Mucosa of stomach (tissue), 1 donor: ENCODE results near the gene TCEAL3.

Experiments
- H3K27me3 ChIP-seq: one replicate; pipeline ENCODE4 v1.7.0; 2013; ENCODE audit warnings: mild to moderate bottlenecking, low read length; ENCODE audit not compliant: control insufficient read depth, insufficient read depth
- H3K36me3 ChIP-seq: one replicate; pipeline ENCODE4 v1.7.0; 2013; ENCODE audit warnings: low read length; ENCODE audit not compliant: control insufficient read depth, insufficient read depth
- H3K4me1 ChIP-seq: one replicate; pipeline ENCODE4 v1.7.0; 2013; ENCODE audit warnings: mild to moderate bottlenecking, low read length; ENCODE audit not compliant: control insufficient read depth, insufficient read depth
- H3K4me3 ChIP-seq: one replicate; pipeline ENCODE4 v1.7.0; 2013; ENCODE audit warnings: low read length
- H3K9ac ChIP-seq: one replicate; pipeline ENCODE4 v1.7.0; 2013; ENCODE audit warnings: mild to moderate bottlenecking, low read length, moderate library complexity
- H3K9me3 ChIP-seq: one replicate; pipeline ENCODE4 v1.7.0; 2013; ENCODE audit warnings: mild to moderate bottlenecking, low read length, moderate library complexity; ENCODE audit not compliant: control insufficient read depth
- donor health status: Pancreatic carcinoma.

The TCEAL3 gene, protein sequence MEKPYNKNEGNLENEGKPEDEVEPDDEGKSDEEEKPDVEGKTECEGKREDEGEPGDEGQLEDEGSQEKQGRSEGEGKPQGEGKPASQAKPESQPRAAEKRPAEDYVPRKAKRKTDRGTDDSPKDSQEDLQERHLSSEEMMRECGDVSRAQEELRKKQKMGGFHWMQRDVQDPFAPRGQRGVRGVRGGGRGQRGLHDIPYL

DNA sequence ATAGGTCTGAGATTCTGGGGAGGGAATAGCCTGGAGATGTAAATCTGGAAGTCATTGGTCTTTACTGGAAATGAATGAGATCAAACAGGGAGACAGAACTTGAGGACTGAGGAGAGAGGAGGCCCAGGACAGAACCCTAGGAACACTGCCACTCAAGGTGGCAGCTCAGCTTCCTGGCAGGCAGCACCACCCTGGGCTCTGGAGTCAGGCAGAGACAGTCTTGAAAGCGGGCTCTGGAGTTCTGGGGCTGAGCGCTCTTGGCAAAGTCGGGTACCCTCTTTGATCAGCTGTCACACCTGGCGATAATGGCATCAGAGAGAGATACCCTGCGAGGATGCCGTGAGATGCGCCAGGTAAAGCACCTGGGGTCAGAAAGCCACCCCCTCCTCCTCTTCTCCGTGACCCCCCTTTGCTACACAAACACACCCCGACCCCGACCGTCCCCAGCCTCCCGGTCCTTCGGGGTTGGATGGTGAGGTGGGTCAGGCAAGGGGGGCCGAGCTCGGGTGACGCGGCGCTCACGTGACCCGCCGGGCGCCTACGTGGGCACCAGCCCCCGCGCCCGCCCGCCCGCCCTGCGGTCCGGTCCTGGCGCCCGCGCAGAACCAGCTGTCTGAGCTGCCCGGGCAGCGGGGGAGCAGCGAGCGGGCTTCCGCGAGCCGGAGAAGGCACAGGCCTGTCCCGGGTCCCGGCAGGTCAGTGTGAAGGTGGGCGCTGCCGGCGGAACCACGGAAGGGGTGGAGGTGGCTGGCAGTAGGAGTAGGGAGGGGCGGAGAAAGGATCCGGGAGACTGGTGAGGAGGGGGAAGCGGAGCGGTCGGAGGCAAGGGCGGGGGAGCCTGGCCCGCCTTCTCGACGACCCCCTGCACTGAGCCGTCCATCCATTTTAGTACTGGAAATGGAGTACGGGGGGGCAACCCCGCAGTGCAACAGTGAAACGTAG is at the start of gene TCEAL3:
TCEAL3 (plus strand) TSS at position 600 of the 942 bp plus-strand sequence. CDS start 1,102 bp downstream, outside the sequence.
- peak within 1 kb of the TSS; percentile 81 for H3K9ac ChIP-seq
- peaks cover 4% of the 10 kb centered on the region for H3K4me1 ChIP-seq
- no peaks in the 10 kb centered on the region for H3K27me3 ChIP-seq
- H3K9me3 ChIP-seq, result no peaks in the 10 kb centered on the region
- H3K4me3 ChIP-seq, result peak within 1 kb of the TSS; percentile 67
- no peaks in the 10 kb centered on the region for H3K36me3 ChIP-seq

DNA sequence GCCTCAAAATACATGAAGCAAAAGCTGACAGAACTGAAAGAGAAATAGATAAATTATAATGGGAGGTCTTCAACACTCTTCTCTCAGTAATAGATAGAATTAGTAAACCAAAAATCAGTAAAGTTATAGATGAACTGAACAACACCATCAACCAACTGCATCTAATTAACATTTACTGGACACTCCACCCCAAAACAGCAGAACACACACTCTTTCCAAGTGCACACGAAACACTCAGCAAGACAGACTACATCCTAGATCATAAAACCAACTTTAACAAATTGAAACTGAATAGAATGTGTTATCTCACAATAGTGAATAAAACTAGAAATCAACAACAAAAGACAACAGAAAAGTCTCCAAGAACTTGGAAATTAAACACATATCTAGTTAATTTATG is 47.5 kb upstream of the TCEAL3 start:
- H3K27me3 ChIP-seq, result no peaks in the 10 kb centered on the region
- H3K4me1 ChIP-seq, result no peaks in the 10 kb centered on the region

DNA sequence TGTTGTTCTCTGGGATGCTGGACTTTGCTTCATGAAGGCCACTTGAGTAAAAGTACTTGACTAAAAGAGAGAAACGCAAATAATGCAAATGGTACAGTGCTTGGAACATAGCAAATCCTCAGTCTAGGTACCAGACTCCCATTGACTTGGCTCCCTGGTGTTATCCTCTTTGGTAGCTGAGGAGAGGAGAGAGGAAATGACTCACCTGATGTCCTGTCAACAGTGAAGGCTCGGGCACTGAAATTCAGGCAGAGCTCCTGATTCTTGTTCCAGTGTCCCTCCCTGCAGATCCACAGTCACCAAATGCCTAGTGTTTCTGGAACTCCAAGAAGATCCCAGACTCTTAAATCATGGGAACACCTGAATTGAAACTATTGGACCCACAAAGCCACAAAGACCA is 45.0 kb upstream of the TCEAL3 start:
- H3K4me1 ChIP-seq, result no peaks in the 10 kb centered on the region
- H3K36me3 ChIP-seq, result no peaks in the 10 kb centered on the region
- H3K9ac ChIP-seq, result no peak overlapping the region
- H3K9me3 ChIP-seq, result no peaks in the 10 kb centered on the region
- no peaks in the 10 kb centered on the region for H3K27me3 ChIP-seq
- no peak overlapping the region for H3K4me3 ChIP-seq

More for the DNA sequence above, 47.5 kb upstream of the TCEAL3 start:
- Histone ChIP-seq H3K36me3 (no peaks in the 10 kb centered on the region), H3K4me3 (no peak overlapping the region), H3K9ac (no peak overlapping the region), H3K9me3 (no peaks in the 10 kb centered on the region)

DNA sequence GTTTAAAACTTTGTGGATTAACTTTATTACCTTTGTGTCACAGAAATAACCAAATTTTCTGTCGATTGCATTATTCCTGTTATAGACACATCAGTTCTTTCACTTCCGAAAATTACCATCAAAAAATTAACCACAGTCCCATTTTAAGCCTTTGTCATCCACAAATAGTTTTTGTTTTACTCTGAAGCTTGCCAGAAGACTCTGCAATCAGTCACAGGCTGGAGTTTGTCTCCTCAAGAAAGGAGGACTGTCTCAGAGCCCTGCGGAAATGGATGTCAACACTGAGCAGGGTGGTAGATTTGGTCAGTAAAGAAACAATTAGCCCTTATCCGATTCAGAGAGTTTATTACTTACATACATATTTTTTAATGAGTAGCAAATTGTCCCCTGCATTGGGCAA is 42.6 kb upstream of the TCEAL3 start:
- no peaks in the 10 kb centered on the region for H3K27me3 ChIP-seq
- H3K4me1 ChIP-seq, result no peaks in the 10 kb centered on the region
- no peak overlapping the region for H3K9ac ChIP-seq
- no peaks in the 10 kb centered on the region for H3K36me3 ChIP-seq
- H3K4me3 ChIP-seq, result no peak overlapping the region
- no peaks in the 10 kb centered on the region for H3K9me3 ChIP-seq

DNA sequence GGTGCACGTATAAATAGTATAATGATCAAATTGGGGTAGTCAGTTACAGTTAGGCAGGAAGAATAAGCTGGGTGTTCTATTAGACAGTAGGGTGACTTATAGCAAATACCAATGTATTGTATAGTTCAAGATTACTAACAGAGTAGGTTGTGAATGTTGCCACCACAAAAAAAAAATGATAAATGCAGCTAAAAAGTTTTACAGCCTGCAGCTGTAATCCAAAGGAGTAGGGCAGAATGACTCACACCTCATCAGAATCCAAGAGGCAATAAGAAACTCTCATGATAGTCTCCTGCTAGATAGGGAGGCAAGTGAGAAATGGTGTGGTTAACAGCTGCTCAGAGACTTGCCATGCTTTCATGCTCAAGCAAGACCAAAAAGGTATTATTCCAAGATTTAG is 42.0 kb upstream of the TCEAL3 start:
- Histone ChIP-seq H3K9me3 (no peaks in the 10 kb centered on the region), H3K27me3 (no peaks in the 10 kb centered on the region), H3K4me1 (no peaks in the 10 kb centered on the region), H3K9ac (no peak overlapping the region), H3K4me3 (no peak overlapping the region), H3K36me3 (no peaks in the 10 kb centered on the region)

DNA sequence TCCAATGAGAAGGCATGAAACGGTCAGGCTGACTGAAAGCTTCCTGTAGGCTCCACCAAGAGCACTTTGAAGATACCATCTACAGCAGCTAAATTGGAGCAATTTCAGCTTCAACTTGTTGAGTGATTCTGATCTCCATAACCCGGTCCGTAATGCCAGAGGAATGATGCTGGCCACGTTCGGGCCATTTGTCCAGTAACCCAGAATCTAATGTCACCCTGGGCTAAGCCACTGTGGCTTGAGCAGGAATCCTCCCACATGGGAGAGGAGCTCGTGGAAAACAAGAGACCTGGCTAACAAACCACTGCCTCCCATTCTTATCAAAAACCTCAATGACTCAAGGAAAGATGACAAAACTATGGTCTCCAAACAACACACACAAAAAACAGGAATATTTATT is 36.6 kb upstream of the TCEAL3 start:
- no peaks in the 10 kb centered on the region for H3K36me3 ChIP-seq
- H3K4me1 ChIP-seq, result no peaks in the 10 kb centered on the region
- H3K9me3 ChIP-seq, result no peaks in the 10 kb centered on the region
- no peak overlapping the region for H3K4me3 ChIP-seq
- no peak overlapping the region for H3K9ac ChIP-seq
- no peaks in the 10 kb centered on the region for H3K27me3 ChIP-seq

DNA sequence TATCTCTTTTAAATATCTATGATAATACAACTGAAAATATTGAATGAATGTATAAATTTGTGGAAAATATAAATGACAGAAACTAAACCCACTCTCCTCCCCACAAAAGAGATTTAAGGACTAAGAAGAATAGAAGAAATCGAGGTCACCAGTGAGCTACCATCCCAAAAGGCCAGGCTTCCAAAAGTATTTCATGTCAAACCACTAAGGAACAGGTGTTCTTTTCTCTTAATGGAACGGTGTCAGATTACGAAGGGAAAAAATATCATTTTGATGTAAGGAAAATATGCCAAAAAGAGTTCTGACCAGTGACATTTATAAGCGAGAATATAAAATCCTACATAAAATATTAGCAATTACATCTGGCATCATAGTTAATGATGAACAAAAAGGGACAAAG is 36.0 kb upstream of the TCEAL3 start:
- H3K27me3 ChIP-seq, result no peaks in the 10 kb centered on the region
- H3K4me3 ChIP-seq, result no peak overlapping the region
- H3K4me1 ChIP-seq, result no peaks in the 10 kb centered on the region
- H3K36me3 ChIP-seq, result no peaks in the 10 kb centered on the region
- H3K9me3 ChIP-seq, result no peaks in the 10 kb centered on the region
- no peak overlapping the region for H3K9ac ChIP-seq

DNA sequence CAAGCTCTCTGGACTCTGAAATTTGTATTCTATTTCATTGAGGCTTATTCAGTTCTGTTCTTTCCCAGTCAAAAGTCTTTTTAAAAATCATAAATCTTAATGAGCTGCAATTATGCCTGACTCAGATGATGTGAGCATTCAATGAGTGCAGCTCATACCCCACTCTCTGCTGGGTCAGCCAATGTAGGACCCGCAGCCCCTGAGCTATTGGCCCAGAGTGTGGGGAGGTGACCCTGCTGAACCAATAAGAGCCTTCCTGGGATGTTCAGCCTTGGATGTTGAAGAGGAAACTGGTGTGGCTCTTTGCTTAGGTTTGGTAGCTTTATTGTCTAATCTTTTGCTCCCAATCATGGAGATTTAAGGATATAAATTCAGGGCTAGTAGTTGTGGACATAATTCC is 34.6 kb upstream of the TCEAL3 start:
- H3K4me1 ChIP-seq, result no peaks in the 10 kb centered on the region
- no peak overlapping the region for H3K9ac ChIP-seq
- H3K27me3 ChIP-seq, result no peaks in the 10 kb centered on the region
- no peaks in the 10 kb centered on the region for H3K36me3 ChIP-seq
- no peak overlapping the region for H3K4me3 ChIP-seq
- H3K9me3 ChIP-seq, result no peaks in the 10 kb centered on the region

DNA sequence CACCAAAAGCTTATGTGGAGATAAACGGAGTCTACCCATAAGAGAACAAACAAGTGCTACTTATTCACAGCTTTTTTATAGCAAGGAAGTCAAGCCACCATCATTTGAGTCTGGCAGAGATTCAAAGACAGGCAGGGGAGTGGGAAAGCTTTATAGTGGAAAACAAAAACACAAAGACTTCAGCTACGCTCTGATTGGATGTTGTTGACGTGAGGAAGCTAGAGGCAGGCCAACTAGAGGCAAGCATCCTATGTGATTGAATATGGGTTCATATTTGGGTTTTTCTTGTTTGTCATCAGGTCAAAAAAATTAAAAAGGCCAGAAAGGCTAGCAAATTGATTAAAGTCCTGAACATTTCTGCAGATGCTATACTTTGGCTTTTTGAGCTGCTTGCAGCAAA is 23.2 kb upstream of the TCEAL3 start:
- no peak overlapping the region for H3K4me3 ChIP-seq
- no peaks in the 10 kb centered on the region for H3K36me3 ChIP-seq
- H3K9ac ChIP-seq, result no peak overlapping the region
- H3K27me3 ChIP-seq, result no peaks in the 10 kb centered on the region
- H3K9me3 ChIP-seq, result no peaks in the 10 kb centered on the region
- no peaks in the 10 kb centered on the region for H3K4me1 ChIP-seq

DNA sequence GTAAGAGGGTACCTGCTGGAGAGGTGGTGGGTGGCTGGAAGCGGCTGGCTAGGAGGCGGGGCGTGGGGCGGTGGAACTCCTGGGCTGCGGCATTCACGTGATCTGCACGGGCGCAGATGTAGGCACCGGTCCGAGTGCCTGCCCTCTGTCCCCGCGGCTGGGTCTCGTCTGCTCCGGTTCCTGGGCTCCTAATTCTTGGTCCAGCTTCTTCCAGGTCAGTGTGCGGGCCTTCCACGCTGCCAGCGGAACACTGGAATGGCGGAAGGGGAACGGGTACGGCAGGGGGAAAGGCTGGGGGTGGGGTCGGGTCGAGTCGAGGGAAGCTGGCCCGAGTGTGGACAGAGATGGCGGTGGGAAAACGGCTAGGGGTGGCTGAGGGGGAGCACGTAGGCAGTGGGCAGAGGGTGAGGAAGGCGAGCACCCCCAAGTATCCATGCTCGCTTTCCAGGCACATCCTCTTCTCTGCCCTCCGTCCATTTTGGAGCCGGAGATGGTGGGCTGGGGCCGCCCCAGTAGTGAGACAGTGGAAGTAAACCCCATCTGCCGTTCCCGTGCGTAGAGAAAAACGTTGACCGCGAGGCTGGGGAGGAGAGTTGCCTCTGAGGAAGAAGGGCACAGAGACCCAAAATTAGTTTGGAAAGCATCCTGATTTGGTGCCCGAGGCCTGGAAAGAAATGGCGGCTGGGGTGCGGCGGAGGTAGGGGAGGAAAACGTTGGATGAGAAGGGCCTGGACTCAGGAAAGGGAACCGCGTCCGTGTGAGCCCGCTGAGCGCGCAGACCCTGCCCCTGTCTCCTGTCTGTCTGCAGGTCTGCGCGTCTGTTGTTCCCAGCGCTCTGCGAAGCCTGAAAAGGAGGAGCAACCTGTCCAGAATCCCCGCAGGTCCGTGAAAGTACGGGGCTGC is 22.1 kb upstream of the TCEAL3 start, which contains the start of gene TCEAL4:
TCEAL4 (plus strand) TSS at position 105 of the 903 bp plus-strand sequence. CDS start 1,161 bp downstream, outside the sequence.
- no peaks in the 10 kb centered on the region for H3K36me3 ChIP-seq
- no peaks in the 10 kb centered on the region for H3K4me1 ChIP-seq
- peak within 1 kb of the TSS; percentile 56 for H3K4me3 ChIP-seq
- H3K9ac ChIP-seq, result peak within 1 kb of the TSS; percentile 81
- H3K27me3 ChIP-seq, result no peaks in the 10 kb centered on the region
- no peaks in the 10 kb centered on the region for H3K9me3 ChIP-seq

DNA sequence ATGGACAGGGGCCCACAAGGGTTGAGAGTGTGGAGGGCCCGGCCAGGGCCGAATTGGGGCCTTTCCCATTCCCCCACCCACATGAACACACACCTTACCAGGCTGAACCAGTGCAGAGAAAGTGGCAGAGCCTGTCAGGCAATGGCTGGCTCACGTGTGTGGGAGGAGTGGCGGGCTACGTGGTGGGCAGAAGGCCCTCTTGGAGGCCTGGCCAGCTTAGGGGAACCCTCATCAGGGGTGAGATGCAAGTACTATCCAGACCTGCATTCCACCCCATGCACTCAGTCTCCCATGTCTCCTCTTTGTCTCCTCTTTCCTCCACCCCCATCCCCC is 21.5 kb upstream of the TCEAL3 start:
- no peaks in the 10 kb centered on the region for H3K4me1 ChIP-seq
- no peaks in the 10 kb centered on the region for H3K27me3 ChIP-seq
- H3K9ac ChIP-seq, result peak overlapping the region; percentile 81
- H3K36me3 ChIP-seq, result no peaks in the 10 kb centered on the region
- H3K9me3 ChIP-seq, result no peaks in the 10 kb centered on the region
- H3K4me3 ChIP-seq, result peak overlapping the region; percentile 56
